ENCODE measurements around the gene VAPB.

The VAPB gene

DNA sequence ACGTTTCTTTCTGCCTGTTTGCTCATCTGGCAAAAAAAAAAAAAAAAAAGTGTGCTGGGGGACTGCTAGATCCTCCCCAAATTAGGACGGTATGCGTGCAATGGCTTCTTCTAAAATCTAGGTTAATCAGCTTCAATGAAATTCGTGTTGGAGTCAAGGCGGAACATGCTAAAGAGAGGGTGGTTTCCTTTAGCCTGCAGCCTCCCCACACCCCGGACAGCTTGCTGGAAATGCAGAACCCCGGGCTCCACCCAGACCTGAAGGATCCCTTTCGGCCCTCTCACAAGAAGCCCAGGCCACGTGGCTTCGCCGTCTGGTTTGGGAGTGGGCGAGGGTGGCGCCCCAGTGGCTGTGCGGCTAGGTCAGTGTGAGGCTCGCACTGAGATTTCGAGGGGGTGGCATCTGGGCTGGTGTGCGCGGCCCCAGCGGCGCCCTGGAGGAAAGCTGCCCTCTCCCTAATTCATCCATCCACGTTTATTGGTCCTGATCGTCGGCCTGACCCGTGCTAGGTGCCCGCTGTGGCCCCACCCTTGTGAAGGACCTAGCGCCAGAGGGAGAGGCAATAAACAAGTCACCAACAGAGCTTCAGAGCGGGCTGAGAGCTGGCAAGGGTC lies 77.2 kb downstream of the VAPB start:
- no peak for DNase-seq

GRCh38 chr20:58466729-58467571 lies 77.9 kb downstream of the VAPB start:
- DNase-seq: no peak

DNA sequence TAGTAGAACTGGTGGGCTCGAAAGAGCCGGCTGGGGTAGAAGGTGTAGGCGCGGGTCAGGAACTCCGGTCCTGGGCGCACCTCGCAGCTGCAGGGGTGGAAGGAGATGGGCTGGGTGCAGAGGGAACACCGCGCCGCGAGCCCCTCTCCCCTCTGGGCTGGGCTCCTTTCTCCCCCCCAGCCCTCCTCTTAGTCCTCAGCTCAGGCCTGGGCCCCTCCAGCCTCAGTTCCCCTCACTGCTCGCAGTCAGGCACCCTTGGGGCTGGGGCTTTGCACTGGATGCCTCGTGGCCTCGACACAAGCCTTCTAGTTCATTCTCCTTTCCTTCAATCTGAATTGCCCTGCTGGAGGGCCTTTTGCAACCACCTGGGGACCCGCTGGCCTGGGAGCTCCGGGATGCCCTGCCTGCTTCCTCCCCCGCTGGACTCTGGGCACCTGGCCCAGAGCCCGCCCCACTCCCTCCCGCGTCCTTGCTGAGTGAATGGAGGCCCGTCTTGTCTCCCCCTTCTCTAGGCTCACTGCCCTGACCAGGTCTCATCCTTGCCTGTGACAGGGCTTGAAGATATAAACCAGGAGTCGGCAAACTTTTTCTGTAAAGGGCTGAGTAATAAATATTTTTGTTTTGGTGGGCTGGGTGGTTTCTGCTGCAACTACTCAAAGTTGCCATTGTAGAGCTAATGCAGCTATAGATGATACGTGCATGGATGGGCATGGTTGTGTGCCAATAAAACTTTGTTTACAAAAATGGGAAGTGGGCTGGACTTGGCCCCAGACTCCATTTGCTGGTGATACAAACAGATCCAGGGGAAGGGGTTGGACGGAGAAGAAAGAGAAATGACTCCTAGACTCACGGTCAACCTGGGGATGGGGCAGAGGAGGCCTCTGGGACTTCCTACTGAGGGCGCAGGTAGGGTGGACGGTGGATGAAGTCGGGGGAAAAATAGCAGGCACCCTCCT lies 78.8 kb downstream of the VAPB start:
- no peak for DNase-seq

DNA sequence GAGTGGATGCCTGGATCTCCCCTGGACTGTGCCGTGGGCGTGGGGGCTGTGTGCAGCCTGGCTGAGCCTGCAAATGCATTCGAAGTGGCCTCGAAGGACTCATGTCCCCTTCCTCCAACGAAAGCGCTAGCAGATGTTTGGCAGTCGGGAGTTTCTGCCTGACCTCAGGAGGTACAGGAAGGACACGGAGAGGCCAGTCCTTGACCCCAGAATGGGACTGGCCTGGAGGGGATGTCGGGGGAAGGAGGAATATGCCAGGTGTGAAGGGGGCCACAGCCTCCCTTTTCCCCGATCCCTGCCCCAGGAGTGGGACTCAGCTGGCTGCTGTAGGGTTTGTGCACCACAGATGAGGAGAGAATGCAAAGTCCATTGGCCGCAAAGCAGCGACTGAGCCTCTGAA lies 80.6 kb downstream of the VAPB start:
- DNase-seq: no peak

GRCh38 chr20:58470336-58471192 lies 81.5 kb downstream of the VAPB start:
- DNase-seq: no peak

GRCh38 chr20:58471193-58472164 lies 82.5 kb downstream of the VAPB start:
- DNase-seq: no peak

GRCh38 chr20:58472273-58473018 lies 83.4 kb downstream of the VAPB start:
- no peak for DNase-seq

GRCh38 chr20:58473453-58474425 lies 84.7 kb downstream of the VAPB start:
- no peak for DNase-seq

GRCh38 chr20:58475466-58475865 lies 86.4 kb downstream of the VAPB start:
- DNase-seq: no peak

DNA sequence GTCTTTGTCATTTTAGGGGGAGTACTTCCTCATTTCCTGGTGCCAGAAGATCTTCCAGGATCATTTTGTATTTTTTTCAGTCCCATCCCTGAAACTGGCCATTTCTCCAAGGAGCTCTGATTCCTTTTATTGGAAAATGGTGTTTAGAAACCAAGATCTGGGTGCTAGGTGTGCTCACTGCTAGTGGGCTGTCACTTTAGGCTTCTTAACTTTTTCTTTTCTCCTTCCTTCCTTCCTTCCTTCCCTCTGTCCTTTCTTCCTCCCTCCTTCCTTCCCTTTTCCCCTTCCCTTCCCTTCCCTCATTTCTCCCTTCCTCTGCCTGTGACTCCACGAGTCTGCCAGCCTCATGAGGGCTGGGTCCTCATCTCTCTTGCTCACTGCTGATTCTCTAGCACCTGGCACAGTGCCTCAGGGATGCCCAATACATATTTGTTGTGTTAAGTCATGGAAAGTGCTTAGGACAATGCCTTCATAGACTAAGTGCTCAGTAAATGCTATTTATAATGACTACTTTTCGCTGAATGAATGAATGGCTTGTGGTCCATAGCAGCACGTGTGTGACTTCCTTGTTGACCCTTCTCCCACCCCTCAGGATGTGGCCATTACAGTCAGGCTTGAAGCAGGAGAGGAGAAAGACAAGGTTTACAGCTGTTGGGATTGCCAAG lies 89.2 kb downstream of the VAPB start:
- no peak for DNase-seq

- DNase-seq: no peak
Measured at GRCh38 chr20:58479726-58480440, 90.9 kb downstream of the VAPB start.

- no peak for DNase-seq
Measured at GRCh38 chr20:58480551-58481336, 91.7 kb downstream of the VAPB start.

DNA sequence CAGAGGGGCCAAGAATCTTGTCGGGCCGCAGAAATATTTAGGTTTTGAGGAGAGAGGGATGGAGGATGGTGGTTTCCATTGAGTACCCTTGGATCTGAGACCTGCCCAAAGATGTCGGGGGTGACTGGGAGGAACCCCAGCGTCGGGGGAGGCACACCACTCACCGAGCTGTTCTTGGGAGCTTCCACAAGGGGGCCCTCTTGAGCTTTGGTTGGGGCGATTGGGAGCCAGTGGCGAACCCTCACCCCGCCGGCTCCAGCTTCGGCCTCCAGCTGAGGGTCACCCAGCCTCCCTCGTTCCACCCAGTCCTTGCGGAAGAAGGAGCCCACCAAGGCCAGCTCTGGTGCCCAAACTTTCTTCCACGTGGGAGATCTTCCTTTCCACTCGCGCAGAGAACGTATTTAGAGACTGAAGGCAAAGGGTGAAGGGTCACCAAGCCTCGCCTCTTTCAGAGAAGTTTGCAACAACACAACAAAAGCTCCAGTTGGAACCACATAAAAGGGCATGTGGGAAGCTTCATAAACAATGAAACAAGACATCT lies 92.5 kb downstream of the VAPB start:
- DNase-seq: peak; percentile 71 to 82

- DNase-seq: no peak
Measured at GRCh38 chr20:58482416-58482815, 93.4 kb downstream of the VAPB start.

DNA sequence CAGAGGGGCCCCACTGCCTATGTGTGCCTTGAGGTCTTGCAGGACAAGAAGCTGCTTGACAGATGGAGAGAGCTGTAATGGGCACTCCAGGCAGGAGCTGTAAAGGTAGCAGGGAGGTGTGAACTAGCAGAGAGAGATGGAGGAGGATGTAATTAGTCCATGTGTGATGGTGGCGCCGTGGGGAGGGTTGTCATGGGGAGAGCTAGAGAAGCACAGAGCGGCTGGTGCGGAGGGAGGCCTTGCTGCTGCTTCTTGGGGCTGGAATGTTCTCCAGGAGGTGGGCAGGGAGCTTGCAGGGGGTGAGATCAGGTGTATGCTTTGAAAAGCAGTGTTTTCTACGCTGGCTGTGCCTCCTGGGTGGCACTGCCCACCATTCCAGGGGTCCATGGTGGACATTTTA lies 94.0 kb downstream of the VAPB start:
- no peak for DNase-seq

- no peak for DNase-seq
Measured at GRCh38 chr20:58483470-58483869, 94.4 kb downstream of the VAPB start.

GRCh38 chr20:58485393-58485792 lies 96.4 kb downstream of the VAPB start:
- no peak for DNase-seq

Measured in stimulated activated CD4-positive, alpha-beta T cell treated with anti-CD3 and anti-CD28 coated beads, Interleukin-2, amount 100 ng/mL, for 24 hours (primary cell).